Stimulated activated CD4-positive, alpha-beta T cell treated with anti-CD3 and anti-CD28 coated beads, Interleukin-1b, Interleukin-23, amount 100 ng/mL, for 24 hours (primary cell): ENCODE measurements around the gene CDC25C.

Experiments
- DNase-seq, 4 experiments: peaks; one replicate each; pipeline ENCODE4 v3.0.0-alpha.2; 2020; ENCODE audit warnings: low read depth in 4 of 4, low spot score in 1 of 4

The CDC25C gene

GRCh38 chr5:138331449-138332368 lies at the start of gene CDC25C:
TSS of gene CDC25C (minus strand) at chr5:138331804. CDS start at chr5:138331180, 624 bp downstream.
- peak; percentile 82 to 97 (median 91) for DNase-seq

- DNase-seq = no peak
Observed at GRCh38 chr5:138372653-138373052, 41.0 kb upstream of the CDC25C start.

GRCh38 chr5:138372225-138372624 lies 40.6 kb upstream of the CDC25C start:
- DNase-seq = no peak

GRCh38 chr5:138371454-138371853 lies 39.9 kb upstream of the CDC25C start:
- no peak for DNase-seq

GRCh38 chr5:138370537-138370936 lies 38.9 kb upstream of the CDC25C start:
- no peak for DNase-seq

- DNase-seq = no peak
Observed at GRCh38 chr5:138369706-138370105, 38.1 kb upstream of the CDC25C start.

GRCh38 chr5:138369261-138369660 lies 37.7 kb upstream of the CDC25C start:
- no peak for DNase-seq

GRCh38 chr5:138366632-138367382 lies 35.2 kb upstream of the CDC25C start:
- DNase-seq = no peak

GRCh38 chr5:138364576-138364975 lies 33.0 kb upstream of the CDC25C start:
- DNase-seq = no peak

GRCh38 chr5:138360941-138361452 lies 29.4 kb upstream of the CDC25C start:
- DNase-seq = no peak

- no peak for DNase-seq
Observed at GRCh38 chr5:138359621-138360020, 28.0 kb upstream of the CDC25C start.

- peak in 2 of 4 experiments; percentile 22 to 41 for DNase-seq
Observed at GRCh38 chr5:138354926-138355378, 23.3 kb upstream of the CDC25C start.

GRCh38 chr5:138354387-138354786 lies 22.8 kb upstream of the CDC25C start:
- DNase-seq = no peak

GRCh38 chr5:138353560-138354080 lies 22.0 kb upstream of the CDC25C start:
- no peak for DNase-seq

GRCh38 chr5:138352722-138353559 lies 21.3 kb upstream of the CDC25C start:
- peak in 3 of 4 experiments; percentile 41 to 59 (median 51) for DNase-seq

- peak; percentile 67 to 92 (median 80) for DNase-seq
Observed at GRCh38 chr5:138352071-138352721, 20.6 kb upstream of the CDC25C start, which contains the start of gene KDM3B. TSS of gene KDM3B (plus strand) at chr5:138352685. CDS start at chr5:138352796, 111 bp downstream.

- DNase-seq = no peak
Observed at GRCh38 chr5:138351517-138351916, 19.9 kb upstream of the CDC25C start.

GRCh38 chr5:138351056-138351455 lies 19.5 kb upstream of the CDC25C start:
- no peak for DNase-seq

- DNase-seq = no peak
Observed at GRCh38 chr5:138350563-138350890, 18.9 kb upstream of the CDC25C start.
